HEK293 (cell line): ENCODE measurements around the gene PLGRKT.

Experiments
- CTCF ChIA-PET: fragments of 350-600 bp; formaldehyde crosslinking; extraction: SDS; loops from one replicate; lab custom pipeline; 2021; ENCODE audit warnings: antibody characterized with exemption; lab: Yijun Ruan, JAX
- POLR2A ChIA-PET: fragments of 300-600 bp; formaldehyde crosslinking; extraction: SDS; loops from one replicate; lab custom pipeline; 2020; ENCODE audit warnings: antibody characterized with exemption, inconsistent platforms; lab: Yijun Ruan, JAX
- H3K27ac ChIP-seq: fragments of 200-500 bp; sonication (Bioruptor generic); 2 replicates; pipeline ENCODE4 v1.5.1; 2014; ENCODE audit warnings: low read depth, low read length, control low read depth, inconsistent platforms; ENCODE audit errors: extremely low read depth
- H3K36me3 ChIP-seq, 2 experiments: fragments of 200-500 bp in 1 of 2; sonication (Bioruptor generic) in 1 of 2; 1 replicate in 1 of 2; 2 replicates in 1 of 2; pipeline ENCODE4 v1.5.1; 2014 to 2017; ENCODE audit warnings: inconsistent platforms in 2 of 2, low read length in 2 of 2; ENCODE audit not compliant: control insufficient read depth in 2 of 2, insufficient read depth in 1 of 2
- H3K4me1 ChIP-seq: fragments of 200-500 bp; sonication (Bioruptor generic); 2 replicates; pipeline ENCODE4 v1.5.1; 2014; ENCODE audit warnings: mild to moderate bottlenecking, low read length, inconsistent platforms; ENCODE audit not compliant: control insufficient read depth, insufficient read depth
- H3K4me3 ChIP-seq: 2 replicates; pipeline ENCODE4 v1.5.1; 2011; ENCODE audit warnings: low read depth, mild to moderate bottlenecking, control low read depth, low read length, moderate library complexity
- H3K9me3 ChIP-seq: fragments of 200-500 bp; sonication (Bioruptor generic); 2 replicates; pipeline ENCODE4 v1.5.1; 2014; ENCODE audit warnings: low read depth, low read length, inconsistent platforms; ENCODE audit not compliant: control insufficient read depth, insufficient read depth
- ATF2 ChIP-seq: fragments of 450-650 bp; formaldehyde crosslinking; IDR thresholded peaks from 2 replicates; pipeline ENCODE4 v1.5.1; 2016; ENCODE audit warnings: missing biosample characterization, missing genetic modification characterization, low read depth
- BCL11A ChIP-seq: fragments of 450-650 bp; formaldehyde crosslinking; IDR thresholded peaks from 2 replicates; pipeline ENCODE4 v1.5.1; 2016; ENCODE audit warnings: low read depth, missing biosample characterization, missing genetic modification characterization
- GLI4 ChIP-seq: fragments of 450-650 bp; formaldehyde crosslinking; IDR thresholded peaks from 2 replicates; pipeline ENCODE4 v1.5.1; 2016; ENCODE audit warnings: missing biosample characterization, missing genetic modification characterization
- KLF17 ChIP-seq: fragments of 450-650 bp; formaldehyde crosslinking; IDR thresholded peaks from 2 replicates; pipeline ENCODE4 v1.5.1; 2016; ENCODE audit warnings: missing biosample characterization, missing genetic modification characterization
- PATZ1 ChIP-seq: fragments of 450-650 bp; formaldehyde crosslinking; IDR thresholded peaks from 2 replicates; pipeline ENCODE4 v1.5.1; 2016; ENCODE audit warnings: missing biosample characterization, missing genetic modification characterization
- SALL2 ChIP-seq: fragments of 450-650 bp; formaldehyde crosslinking; IDR thresholded peaks from 2 replicates; pipeline ENCODE4 v1.5.0; 2017; ENCODE audit warnings: missing biosample characterization, mild to moderate bottlenecking, missing genetic modification characterization, borderline replicate concordance
- YY1 ChIP-seq: fragments of 450-650 bp; formaldehyde crosslinking; IDR thresholded peaks from 2 replicates; pipeline ENCODE4 v1.5.1; 2018; ENCODE audit warnings: missing biosample characterization, missing genetic modification characterization
- ZBTB20 ChIP-seq: fragments of 450-650 bp; formaldehyde crosslinking; IDR thresholded peaks from 2 replicates; pipeline ENCODE4 v1.5.1; 2016; ENCODE audit warnings: missing biosample characterization, missing genetic modification characterization
- ZBTB44 ChIP-seq: fragments of 450-650 bp; IDR thresholded peaks from 2 replicates; pipeline ENCODE4 v1.5.1; 2018; ENCODE audit warnings: missing biosample characterization, mild to moderate bottlenecking, missing genetic modification characterization
- ZFP41 ChIP-seq: fragments of 450-650 bp; formaldehyde crosslinking; IDR thresholded peaks from 2 replicates; pipeline ENCODE4 v1.5.1; 2016; ENCODE audit warnings: missing biosample characterization, missing genetic modification characterization, borderline replicate concordance
- ZNF121 ChIP-seq: fragments of 450-650 bp; formaldehyde crosslinking; IDR thresholded peaks from 2 replicates; pipeline ENCODE4 v1.5.1; 2016; ENCODE audit warnings: missing biosample characterization, missing genetic modification characterization
- ZNF146 ChIP-seq: fragments of 450-650 bp; formaldehyde crosslinking; IDR thresholded peaks from 2 replicates; pipeline ENCODE4 v1.5.1; 2016; ENCODE audit warnings: missing biosample characterization, missing genetic modification characterization
- ZNF155 ChIP-seq: fragments of 450-650 bp; formaldehyde crosslinking; IDR thresholded peaks from 2 replicates; pipeline ENCODE4 v1.5.1; 2016; ENCODE audit warnings: missing biosample characterization, missing genetic modification characterization
- ZNF174 ChIP-seq: fragments of 450-650 bp; formaldehyde crosslinking; IDR thresholded peaks from 2 replicates; pipeline ENCODE4 v1.5.0; 2017; ENCODE audit warnings: missing biosample characterization, mild to moderate bottlenecking, missing genetic modification characterization
- ZNF175 ChIP-seq: fragments of 450-650 bp; formaldehyde crosslinking; IDR thresholded peaks from 2 replicates; pipeline ENCODE4 v1.5.1; 2016; ENCODE audit warnings: missing biosample characterization, missing genetic modification characterization
- ZNF37A ChIP-seq: fragments of 450-650 bp; IDR thresholded peaks from 2 replicates; pipeline ENCODE4 v1.5.1; 2018; ENCODE audit warnings: missing biosample characterization, missing genetic modification characterization
- ZNF426 ChIP-seq: fragments of 450-650 bp; formaldehyde crosslinking; IDR thresholded peaks from 2 replicates; pipeline ENCODE4 v1.5.1; 2017; ENCODE audit warnings: missing biosample characterization, missing genetic modification characterization, mild to moderate bottlenecking, inconsistent platforms, moderate library complexity
- ZNF449 ChIP-seq: fragments of 450-650 bp; formaldehyde crosslinking; IDR thresholded peaks from 2 replicates; pipeline ENCODE4 v1.5.1; 2017; ENCODE audit warnings: missing biosample characterization, mild to moderate bottlenecking, missing genetic modification characterization, moderate library complexity
- ZNF555 ChIP-seq: fragments of 450-650 bp; formaldehyde crosslinking; conservative IDR thresholded peaks from 2 replicates; pipeline ENCODE4 v1.5.1; 2017; ENCODE audit warnings: missing biosample characterization, mild to moderate bottlenecking, missing genetic modification characterization, inconsistent platforms
- ZNF560 ChIP-seq: fragments of 450-650 bp; formaldehyde crosslinking; IDR thresholded peaks from 2 replicates; pipeline ENCODE4 v1.5.1; 2017; ENCODE audit warnings: missing biosample characterization, missing genetic modification characterization, borderline replicate concordance
- ZNF561 ChIP-seq: fragments of 450-650 bp; IDR thresholded peaks from 2 replicates; pipeline ENCODE4 v1.5.1; 2018; ENCODE audit warnings: missing biosample characterization, missing genetic modification characterization, borderline replicate concordance
- ZNF610 ChIP-seq: fragments of 450-650 bp; formaldehyde crosslinking; IDR thresholded peaks from 2 replicates; pipeline ENCODE4 v1.5.1; 2016; ENCODE audit warnings: missing biosample characterization, missing genetic modification characterization, borderline replicate concordance
- ZNF677 ChIP-seq: fragments of 450-650 bp; IDR thresholded peaks from 2 replicates; pipeline ENCODE4 v1.5.0; 2018; ENCODE audit warnings: missing biosample characterization, mild to moderate bottlenecking, missing genetic modification characterization, moderate library complexity
- ZNF692 ChIP-seq: fragments of 450-650 bp; formaldehyde crosslinking; IDR thresholded peaks from 2 replicates; pipeline ENCODE4 v1.5.1; 2016; ENCODE audit warnings: missing biosample characterization, missing genetic modification characterization
- ZNF747 ChIP-seq: fragments of 450-650 bp; formaldehyde crosslinking; IDR thresholded peaks from 2 replicates; pipeline ENCODE4 v1.5.1; 2016; ENCODE audit warnings: missing biosample characterization, missing genetic modification characterization
- ZNF830 ChIP-seq: fragments of 450-650 bp; IDR thresholded peaks from 2 replicates; pipeline ENCODE4 v1.5.0; 2018; ENCODE audit warnings: missing biosample characterization, missing genetic modification characterization, low read depth, mild to moderate bottlenecking, moderate library complexity

Gene PLGRKT

GRCh38 chr9:5470122-5470521, 32.4 kb upstream of the PLGRKT start (continued):
- no peak for TF ChIP-seq ZNF692 (tag by site-specific recombination)
- TF ChIP-seq ZNF174, result no peak
- no peak for TF ChIP-seq ZNF146 (tag by site-specific recombination)

GRCh38 chr9:5468850-5469249, 31.1 kb upstream of the PLGRKT start:
- Histone ChIP-seq H3K4me3 (no peak overlapping the region), H3K36me3 (no peaks in the 10 kb centered on the region), H3K27ac (no peak overlapping the region), H3K9me3 (no peaks in the 10 kb centered on the region), H3K4me1 (no peaks in the 10 kb centered on the region)
- TF ChIP-seq PATZ1 (tag by site-specific recombination) (no peak), ZNF677 (no peak), ZNF449 (no peak), GLI4 (tag by site-specific recombination) (no peak), ZNF426 (tag by site-specific recombination) (no peak), ZBTB20 (tag by site-specific recombination) (no peak), ZBTB44 (tag by site-specific recombination) (no peak), YY1 (tag by site-specific recombination) (no peak), BCL11A (no peak), ATF2 (tag by site-specific recombination) (no peak)
- ChIA-PET CTCF (interaction anchor here (0.6 to 0.8 kb wide), 2 partner anchors 27 to 138 kb away, joined by 3 read pairs; no protein-coding TSS in a partner anchor), POLR2A (no interaction called here)

- Histone ChIP-seq H3K4me1 (no peaks in the 10 kb centered on the region), H3K27ac (no peak overlapping the region), H3K9me3 (no peaks in the 10 kb centered on the region), H3K4me3 (no peak overlapping the region), H3K36me3 (no peaks in the 10 kb centered on the region)
- ChIA-PET CTCF (interaction anchor here (0.5 to 1.3 kb wide), 5 partner anchors 17 to 999 kb away, joined by 3 to 5 read pairs (median 3); partner anchors contain the start of gene CD274), POLR2A (no interaction called here)
- TF ChIP-seq ZNF560 (no peak), KLF17 (tag by site-specific recombination) (no peak), ZNF747 (tag by site-specific recombination) (no peak), ZNF175 (tag by site-specific recombination) (no peak), ZNF155 (tag by site-specific recombination) (no peak), ZNF561 (tag by site-specific recombination) (no peak), YY1 (tag by site-specific recombination) (no peak), ZNF830 (tag by site-specific recombination) (no peak), ZFP41 (tag by site-specific recombination) (no peak), ZNF37A (tag by site-specific recombination) (no peak), ZNF121 (tag by site-specific recombination) (no peak), ZNF610 (tag by site-specific recombination) (no peak), ZNF555 (tag by site-specific recombination) (no peak), SALL2 (no peak)
Observed at GRCh38 chr9:5466766-5467165, 29.0 kb upstream of the PLGRKT start.
